ENCODE measurements around the gene PREP.

The PREP gene

GRCh38 chr6:105391705-105392104 lies 11.2 kb downstream of the PREP start:
- no peak for DNase-seq

DNA sequence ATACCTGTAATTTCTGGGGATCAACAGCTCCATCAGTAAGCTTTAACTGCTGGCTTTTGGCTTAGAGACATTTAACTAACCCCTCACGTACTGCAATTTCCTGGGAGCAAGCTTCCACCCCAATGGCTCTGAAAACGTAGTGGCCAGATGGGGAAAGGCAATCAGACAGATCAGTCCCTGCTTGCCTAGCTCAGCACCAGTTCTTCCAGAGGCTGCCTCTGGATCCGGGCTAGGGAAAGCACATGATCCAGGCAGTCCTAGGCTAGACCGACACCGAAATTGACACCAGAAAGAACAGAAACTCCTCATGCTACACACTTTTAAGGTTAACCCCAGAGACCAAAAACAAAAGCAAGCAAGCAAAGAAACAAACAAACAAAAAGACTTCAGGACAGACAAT lies 13.3 kb downstream of the PREP start:
- no peak for DNase-seq

DNA sequence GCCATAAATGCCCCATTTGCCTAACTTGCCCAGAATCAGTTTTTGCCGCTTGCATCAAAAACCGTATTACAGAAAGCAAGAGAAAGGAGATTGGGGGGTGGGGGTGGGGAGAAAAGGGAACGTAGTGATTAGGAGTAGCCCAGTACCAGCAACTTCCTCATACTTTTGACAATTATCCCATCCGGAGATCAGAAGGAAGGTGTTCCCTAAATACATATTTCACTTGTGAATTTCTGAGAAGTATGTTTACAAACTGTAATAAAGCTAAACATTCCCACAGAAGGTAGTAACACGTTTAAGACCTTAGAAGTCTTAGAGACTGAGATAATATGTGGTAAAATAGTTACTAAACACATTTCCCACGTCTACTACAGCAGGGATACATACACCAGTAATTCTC lies 14.5 kb downstream of the PREP start:
- DNase-seq, result no peak

DNA sequence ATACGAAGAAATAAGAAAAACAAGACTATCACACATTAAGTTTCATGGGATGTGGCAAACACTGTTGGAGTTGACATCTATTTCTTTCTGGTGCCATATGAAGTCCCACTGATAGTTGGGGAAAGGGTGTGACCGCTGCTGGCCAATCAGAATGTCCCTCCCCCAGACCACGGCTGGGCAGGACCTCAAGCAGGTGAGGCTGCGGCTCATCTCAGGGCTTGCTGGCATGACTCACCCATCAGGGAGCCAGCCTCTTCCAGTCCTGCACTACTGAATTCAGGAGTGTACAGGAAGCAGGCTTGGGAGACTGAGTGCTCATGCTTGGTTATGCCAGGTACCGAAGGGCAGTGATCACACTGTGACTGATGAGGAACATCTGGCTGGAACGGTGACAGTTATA lies 18.9 kb downstream of the PREP start:
- DNase-seq, result no peak

DNA sequence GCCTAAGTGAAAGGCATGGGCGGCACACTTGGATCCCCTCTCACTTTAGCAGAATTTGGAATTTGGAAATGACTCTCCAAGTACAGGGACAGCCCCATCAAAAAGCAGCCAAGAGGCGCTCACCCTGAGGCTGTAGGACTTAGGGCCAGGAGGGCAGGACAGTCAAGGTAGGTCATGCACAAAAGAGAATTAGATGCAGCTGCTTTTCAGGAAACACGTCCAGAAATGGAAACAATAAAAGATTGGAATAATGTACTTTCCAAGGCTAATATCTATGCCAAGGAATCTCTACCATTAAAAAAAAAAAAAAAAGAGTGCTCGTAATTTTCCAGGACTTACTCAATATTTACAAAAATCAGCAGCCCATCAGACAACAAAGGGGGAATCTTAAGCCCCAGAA lies 19.9 kb downstream of the PREP start:
- no peak for DNase-seq

GRCh38 chr6:105382496-105382895 lies 20.4 kb downstream of the PREP start:
- DNase-seq, result no peak

GRCh38 chr6:105380634-105381033 lies 22.2 kb downstream of the PREP start:
- no peak for DNase-seq

DNA sequence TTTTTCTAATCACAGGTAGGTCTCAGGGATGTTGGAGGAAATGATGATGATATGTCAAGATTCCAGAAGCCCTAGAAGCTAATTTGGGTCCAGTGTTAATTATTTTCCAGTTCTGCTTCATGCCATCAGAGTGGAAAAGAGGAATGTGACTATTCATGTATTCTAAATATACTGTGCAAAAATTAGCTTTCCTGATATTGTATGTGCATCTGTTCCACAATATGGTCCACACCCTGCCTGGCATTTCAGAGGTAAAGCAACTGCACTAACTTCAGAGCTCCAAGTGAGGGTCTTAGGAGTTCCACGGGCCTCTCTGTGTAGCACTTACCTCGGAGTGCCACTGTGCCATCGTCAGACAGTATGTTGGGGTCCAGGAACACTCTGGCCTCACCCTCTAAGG lies 27.1 kb downstream of the PREP start:
- no peak for DNase-seq

- DNase-seq, result peak in 1 of 2 experiments; percentile 24
Measured at GRCh38 chr6:105374010-105374420, 28.9 kb downstream of the PREP start.

- DNase-seq, result no peak
Measured at GRCh38 chr6:105373481-105373880, 29.4 kb downstream of the PREP start.

GRCh38 chr6:105372849-105373182 lies 30.1 kb downstream of the PREP start:
- no peak for DNase-seq

GRCh38 chr6:105372142-105372848 lies 30.6 kb downstream of the PREP start:
- DNase-seq, result no peak

GRCh38 chr6:105370351-105370750 lies 32.5 kb downstream of the PREP start:
- no peak for DNase-seq

GRCh38 chr6:105369145-105369544 lies 33.7 kb downstream of the PREP start:
- DNase-seq, result no peak

GRCh38 chr6:105364243-105364642 lies 38.6 kb downstream of the PREP start:
- no peak for DNase-seq

- peak in 1 of 2 experiments; percentile 14 for DNase-seq
Measured at GRCh38 chr6:105363100-105363754, 39.7 kb downstream of the PREP start.

DNA sequence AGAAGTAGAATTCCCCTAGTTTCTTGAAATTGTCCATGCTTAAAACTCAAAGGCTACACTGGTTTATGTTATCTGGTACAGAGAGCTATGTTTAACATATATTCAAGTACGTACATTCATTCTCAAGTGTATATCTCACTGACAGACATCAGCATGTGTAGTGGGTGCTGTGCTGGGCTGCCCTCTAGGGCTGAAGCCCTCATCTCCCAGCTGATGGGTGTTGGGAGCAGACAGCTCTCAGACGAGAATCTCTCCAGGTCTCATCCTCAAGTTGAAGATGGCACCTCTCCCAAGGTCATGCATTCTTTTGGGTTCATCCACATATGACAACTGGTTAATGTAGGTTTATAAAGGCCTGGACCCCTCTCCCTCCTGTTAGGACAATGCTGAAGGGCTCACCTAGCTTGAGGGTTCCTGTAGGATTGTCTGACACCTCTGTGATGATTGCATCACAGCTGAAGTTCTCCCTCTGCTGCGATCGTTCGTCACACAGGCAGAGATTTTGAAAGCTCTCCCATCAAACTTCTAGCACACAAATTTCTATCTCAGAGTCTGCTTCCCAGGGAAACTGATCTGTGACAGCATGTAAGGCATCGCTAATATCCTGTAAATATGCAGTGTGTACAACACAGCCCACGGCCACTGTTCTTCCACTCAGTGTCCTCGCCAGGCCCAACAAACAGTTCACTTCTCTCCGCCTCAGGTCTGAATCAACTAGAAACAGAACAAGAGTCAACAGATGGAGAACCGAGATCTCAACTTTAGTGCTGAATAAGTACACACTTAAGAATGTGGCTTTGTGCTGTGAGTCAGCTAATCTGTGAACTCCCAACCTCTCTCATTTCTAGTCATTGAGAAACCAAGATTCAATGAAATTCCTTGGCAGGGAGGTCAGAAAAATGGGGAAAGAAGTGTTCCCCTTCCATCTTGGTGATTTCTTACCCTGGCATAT lies 43.2 kb downstream of the PREP start:
- DNase-seq, result no peak

- no peak for DNase-seq
Measured at GRCh38 chr6:105357165-105357564, 45.7 kb downstream of the PREP start.

DNA sequence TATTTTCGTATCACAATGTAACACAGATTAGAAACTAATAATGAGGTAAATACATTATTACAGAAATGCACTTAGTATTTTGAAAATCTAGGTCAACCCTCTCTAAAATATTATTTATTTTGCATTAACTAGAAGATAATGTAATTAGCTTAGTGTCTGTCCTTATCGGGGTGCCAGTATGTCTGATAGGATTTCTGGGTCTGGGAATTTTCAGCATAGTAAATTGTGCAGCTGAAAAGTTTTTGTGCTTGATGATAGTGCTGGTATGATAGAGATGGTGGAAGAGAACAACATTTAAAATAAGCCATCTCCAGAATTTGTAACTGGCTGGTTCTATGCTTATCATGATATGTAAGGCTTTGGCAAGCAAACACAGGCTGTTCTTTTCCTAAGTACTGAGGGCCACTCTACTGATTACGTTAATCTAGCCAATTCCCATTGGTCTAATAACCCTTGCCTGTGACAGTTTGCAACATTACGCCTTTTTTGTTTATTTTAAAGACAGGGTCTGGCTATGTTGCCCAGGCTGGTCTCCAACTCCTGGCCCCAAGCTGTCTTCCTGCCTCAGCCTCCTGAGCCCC lies 50.8 kb downstream of the PREP start:
- no peak for DNase-seq

DNA sequence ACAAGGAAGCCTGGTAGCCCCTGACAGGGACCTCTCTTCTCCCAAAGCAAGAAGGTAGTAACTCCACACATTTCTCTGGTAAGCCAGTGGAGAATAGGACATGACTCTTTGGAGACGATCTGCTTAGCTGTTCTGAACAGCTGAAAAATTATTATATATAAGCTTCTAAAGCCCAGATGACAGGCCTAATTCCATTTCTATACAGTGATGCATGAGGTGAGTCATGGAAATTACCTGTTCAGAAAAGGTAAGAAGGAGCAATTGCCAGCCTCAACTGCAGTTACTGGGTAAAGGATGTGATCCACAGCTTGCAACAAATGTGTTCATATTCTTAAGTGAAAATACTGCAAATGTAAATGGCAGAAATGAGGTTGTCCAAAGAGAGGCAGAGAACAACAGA lies 54.0 kb downstream of the PREP start:
- DNase-seq, result no peak

GRCh38 chr6:105346052-105346451 lies 56.8 kb downstream of the PREP start:
- no peak for DNase-seq

DNA sequence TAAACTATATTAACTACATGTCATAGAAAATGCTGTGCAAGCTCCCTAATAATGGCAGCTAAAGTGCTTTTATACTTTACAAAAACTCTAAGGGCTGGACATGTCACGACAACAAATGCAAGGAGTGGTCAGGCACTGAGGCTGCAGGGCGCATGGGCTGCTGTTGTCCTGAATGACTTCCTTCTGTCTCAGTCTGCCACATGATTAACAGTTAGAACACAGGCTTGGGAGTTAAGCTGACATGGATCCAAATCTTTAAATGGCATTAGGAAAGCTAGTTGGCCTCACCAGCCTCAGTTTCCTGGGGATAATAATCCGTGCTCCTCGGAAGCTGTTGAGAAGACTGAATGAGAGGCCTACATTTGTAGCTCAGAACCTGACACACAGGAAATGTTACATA lies 57.4 kb downstream of the PREP start:
- no peak for DNase-seq

GRCh38 chr6:105344881-105345370 lies 58.0 kb downstream of the PREP start:
- DNase-seq, result no peak

Measured in SW 1271 (cell line).